GM23248 (cell line): ENCODE results near the gene PFDN6. TPM values are rescaled to one million over a fixed set of nuclear protein-coding genes. Genes with fewer than 3 reads are reported as not detected.
A peak's percentile ranks its signal among the peaks of the same experiment; 100 is the strongest.

Experiments
- DNase-seq: peaks from one replicate; pipeline ENCODE4 v3.0.0-alpha.2; 2015
- H2AFZ ChIP-seq: fragments of 200-600 bp; sonication (generic); 2 replicates; pipeline ENCODE4 v1.6.1; 2016; ENCODE audit warnings: antibody characterized with exemption
- H3F3A ChIP-seq: fragments of 200-600 bp; sonication (generic); 2 replicates; pipeline ENCODE4 v1.6.1; 2016; ENCODE audit warnings: mild to moderate bottlenecking, antibody characterized with exemption, mixed run types; ENCODE audit not compliant: insufficient read depth
- H3K27ac ChIP-seq: fragments of 200-600 bp; sonication (generic); 2 replicates; pipeline ENCODE4 v1.5.1; 2016; ENCODE audit warnings: mild to moderate bottlenecking
- H3K27me3 ChIP-seq: fragments of 200-600 bp; sonication (generic); replicated peaks from 2 replicates; pipeline ENCODE4 v1.6.1; 2016; ENCODE audit warnings: mild to moderate bottlenecking; ENCODE audit not compliant: insufficient read depth
- H3K36me3 ChIP-seq: fragments of 200-600 bp; sonication (generic); 2 replicates; pipeline ENCODE4 v1.6.1; 2016; ENCODE audit warnings: low read depth, mild to moderate bottlenecking
- H3K4me1 ChIP-seq: fragments of 200-600 bp; sonication (generic); 2 replicates; pipeline ENCODE4 v1.6.1; 2016; ENCODE audit warnings: mild to moderate bottlenecking; ENCODE audit not compliant: insufficient read depth
- H3K4me2 ChIP-seq: fragments of 200-600 bp; sonication (generic); one replicate; pipeline ENCODE4 v1.6.1; 2016; ENCODE audit warnings: mild to moderate bottlenecking; ENCODE audit not compliant: unreplicated experiment
- H3K4me3 ChIP-seq: fragments of 200-600 bp; sonication (generic); 2 replicates; pipeline ENCODE4 v1.5.1; 2016; ENCODE audit warnings: mild to moderate bottlenecking
- H3K79me2 ChIP-seq: fragments of 200-600 bp; sonication (generic); 2 replicates; pipeline ENCODE4 v1.6.1; 2016; ENCODE audit warnings: mild to moderate bottlenecking; ENCODE audit not compliant: insufficient read depth
- H3K9ac ChIP-seq: fragments of 200-600 bp; sonication (generic); 2 replicates; pipeline ENCODE4 v1.6.1; 2016; ENCODE audit warnings: mild to moderate bottlenecking
- H3K9me2 ChIP-seq: fragments of 200-600 bp; sonication (generic); 2 replicates; pipeline ENCODE4 v1.6.1; 2016; ENCODE audit warnings: mixed run types, mild to moderate bottlenecking, moderate library complexity; ENCODE audit not compliant: insufficient read depth
- H3K9me3 ChIP-seq: fragments of 200-600 bp; sonication (generic); one replicate; pipeline ENCODE4 v1.6.1; 2017; ENCODE audit warnings: low read depth
- H4K20me1 ChIP-seq: fragments of 200-600 bp; sonication (generic); 2 replicates; pipeline ENCODE4 v1.6.0; 2016; ENCODE audit not compliant: insufficient read depth
- EZH2 ChIP-seq: fragments of 200-600 bp; sonication (generic); IDR thresholded peaks from 2 replicates; pipeline ENCODE4 v1.6.1; 2018; ENCODE audit warnings: antibody characterized with exemption, mild to moderate bottlenecking; ENCODE audit not compliant: insufficient read depth, poor library complexity, severe bottlenecking
- EZH2phosphoT487 ChIP-seq: fragments of 200-600 bp; sonication (generic); IDR thresholded peaks from 2 replicates; pipeline ENCODE4 v1.6.1; 2018; ENCODE audit warnings: antibody characterized with exemption, moderate library complexity, mild to moderate bottlenecking, low read depth; ENCODE audit not compliant: insufficient read depth
- WGBS, 2 experiments: methylation state at CpG; one replicate each; pipeline ENCODE4 v1.1.6; 2015 to 2017; ENCODE audit warnings: low lambda C conversion rate in 2 of 2, low coverage in 1 of 2; ENCODE audit errors: missing lambda C conversion rate in 2 of 2; 5-methylcytosine and 5-hydroxymethylcytosine counted together
- in situ Hi-C: fragments of 300-500 bp; cut with MboI; formaldehyde crosslinking; loops from 2 replicates; pipeline ENCODE4 v1.15.0; 2020
- polyA plus RNA-seq: library from polyadenylated mRNA; unstranded; fragments of >200 nt; fragmentation: Nextera tagmentation; extraction: Ambion mirVana; gene quantifications from 2 replicates; pipeline ENCODE4 v1.2.1, GENCODE V29; 2016
- total RNA-seq: library from RNA; depleted of rRNA; stranded (reverse); fragments of >200 nt; shearing (Covaris generic); gene quantifications from 2 replicates; pipeline ENCODE4 v1.2.3, GENCODE V29; 2014

The PFDN6 gene
- total and polyA plus RNA-seq, 2 experiments from 2014 or later: 7.9 to 31.9 TPM

DNA sequence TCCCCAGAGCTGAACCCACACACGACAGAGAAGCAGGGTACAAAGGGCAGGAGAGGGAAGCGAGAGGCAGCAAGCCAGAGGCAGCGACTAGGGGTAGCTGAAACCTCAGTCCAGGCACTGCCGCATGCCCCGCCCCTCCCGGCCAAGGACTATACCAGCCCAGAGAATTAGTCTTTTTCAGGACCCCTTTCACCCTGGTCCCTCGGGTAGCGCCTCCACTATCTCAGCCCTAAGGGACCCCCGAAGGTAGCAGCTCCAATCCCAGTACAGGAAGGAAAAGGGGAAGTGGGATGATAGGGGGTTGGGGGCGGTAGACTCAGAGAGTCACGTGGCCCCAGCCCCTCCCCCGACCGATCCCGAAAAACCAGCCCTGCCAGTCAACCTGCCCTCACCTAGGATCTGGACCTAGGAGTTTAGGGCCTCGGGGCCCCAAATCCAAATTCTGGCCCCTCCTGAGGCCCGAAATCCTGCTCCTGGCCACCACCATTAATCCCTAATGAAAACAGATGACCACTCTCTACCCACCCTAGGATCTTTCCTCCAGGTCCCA is 8.1 kb downstream of the PFDN6 start:
- Histone ChIP-seq H3F3A (peaks cover 13% of the 10 kb centered on the region), H3K27me3 (no peaks in the 10 kb centered on the region), H3K4me1 (peaks cover 10% of the 10 kb centered on the region; the same call in 1 of the 2 replicates), H3K9me2 (no peaks in the 10 kb centered on the region), H3K4me2 (peak overlapping the region; percentile 83), H3K27ac (peak overlapping the region; percentile 97), H3K4me3 (peak overlapping the region; percentile 96), H3K9me3 (no peaks in the 10 kb centered on the region), H3K79me2 (peaks cover 23% of the 10 kb centered on the region), H3K36me3 (no peaks in the 10 kb centered on the region), H2AFZ (peak overlapping the region; percentile 45; the same call in 1 of the 2 replicates), H3K9ac (peak overlapping the region; percentile 95), H4K20me1 (no peaks in the 10 kb centered on the region)
- in situ Hi-C loops: no loop called here
- no peak for DNase-seq
- TF ChIP-seq EZH2phosphoT487: no peak
- no peak for TF ChIP-seq EZH2
- whole genome bisulfite sequencing, 2 experiments: 24 to 40% methylated on average over 11 to 16 of the region's 16 CpGs

DNA sequence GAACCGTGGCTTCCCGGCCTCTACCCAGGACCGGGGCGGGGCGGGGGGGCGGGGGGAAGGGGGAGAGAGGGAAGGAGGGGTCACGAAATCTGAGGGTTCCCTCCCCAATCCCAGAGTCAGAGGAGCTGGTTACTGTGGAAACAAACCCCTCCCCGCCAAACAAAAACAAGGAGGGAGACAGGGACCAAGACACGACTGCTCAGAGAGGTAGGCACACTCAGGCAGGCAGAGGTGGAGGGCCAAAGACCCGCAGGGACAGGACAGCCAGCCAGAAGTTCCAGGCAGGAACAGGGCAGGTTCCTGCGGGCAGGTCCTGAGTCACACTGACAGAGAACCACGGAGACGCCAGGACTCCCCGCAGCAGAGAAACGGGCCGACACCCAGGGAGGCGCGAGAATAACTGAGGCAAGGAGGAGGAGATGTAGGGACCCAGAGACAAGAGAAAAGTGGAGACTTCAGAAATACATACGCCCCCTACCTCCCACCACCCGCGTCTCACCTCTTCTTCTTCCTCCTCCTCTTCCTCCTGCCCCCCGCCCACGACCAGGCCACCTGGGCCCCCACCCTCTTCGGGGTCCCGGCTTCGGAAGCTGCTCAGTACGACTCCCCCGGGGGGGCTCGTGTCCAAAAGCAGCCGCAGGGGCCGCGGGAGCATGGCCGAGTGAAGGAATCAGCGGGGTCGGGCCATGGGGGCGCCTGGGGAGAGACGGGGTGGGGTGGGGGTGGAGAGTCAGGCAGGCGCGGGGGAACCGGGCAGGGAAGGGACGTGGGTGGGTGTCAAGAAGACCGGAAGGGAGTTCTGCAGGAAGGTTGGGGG is 8.8 kb downstream of the PFDN6 start:
- peaks cover 13% of the 10 kb centered on the region for H3F3A ChIP-seq
- H3K9me2 ChIP-seq: no peaks in the 10 kb centered on the region
- peak overlapping the region; percentile 96 for H3K4me3 ChIP-seq
- no peaks in the 10 kb centered on the region for H4K20me1 ChIP-seq
- peaks cover 29% of the 10 kb centered on the region for H3K79me2 ChIP-seq
- 0 to 2% methylated on average over 22 to 42 of the region's 42 CpGs for WGBS, 2 experiments
- TF ChIP-seq EZH2: no peak
- no peak for TF ChIP-seq EZH2phosphoT487
- no peaks in the 10 kb centered on the region for H3K9me3 ChIP-seq
- no peaks in the 10 kb centered on the region for H3K27me3 ChIP-seq
- peak overlapping the region; percentile 97 for H3K27ac ChIP-seq
- peaks cover 10% of the 10 kb centered on the region; the same call in 1 of the 2 replicates for H3K4me1 ChIP-seq
- peak overlapping the region; percentile 62 for H2AFZ ChIP-seq
- in situ Hi-C loops: no loop called here
- peak overlapping the region; percentile 95 for H3K9ac ChIP-seq
- peaks cover under 1% of the 10 kb centered on the region; the same call in 1 of the 2 replicates for H3K36me3 ChIP-seq
- DNase-seq: peak; percentile 89
- peak overlapping the region; percentile 92 for H3K4me2 ChIP-seq

DNA sequence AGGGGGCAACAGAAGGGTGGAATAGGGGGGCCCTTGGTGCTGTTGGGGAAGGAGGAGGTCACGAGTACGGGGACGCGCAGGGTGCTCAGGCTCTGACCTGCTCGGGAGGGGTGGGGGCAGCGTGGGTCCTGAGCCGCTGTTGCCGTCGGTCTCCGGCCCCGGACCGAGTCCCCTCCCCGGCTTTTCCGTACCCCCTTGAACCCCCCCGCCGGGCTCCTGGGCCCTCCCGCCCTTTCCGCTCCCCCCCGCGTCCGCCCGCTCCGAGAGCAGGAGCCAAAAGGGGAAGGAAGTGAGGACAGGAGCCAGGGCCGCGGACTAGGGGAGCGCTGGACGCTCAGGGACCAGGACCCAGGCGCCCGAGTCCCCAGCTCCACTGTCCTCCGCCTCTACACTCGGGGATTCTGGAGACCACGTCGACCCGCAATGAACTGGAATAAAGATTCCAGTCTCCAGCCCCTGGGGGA is 9.4 kb downstream of the PFDN6 start, which contains the start of gene RGL2:
RGL2 (minus strand) TSS at position 170 of the 464 bp plus-strand sequence. CDS start 332 bp downstream, outside the sequence.
- peak; percentile 79 for DNase-seq
- H4K20me1 ChIP-seq: no peaks in the 10 kb centered on the region
- peak within 1 kb of the TSS; percentile 92 for H3K4me2 ChIP-seq
- in situ Hi-C loops: no loop called here
- no peaks in the 10 kb centered on the region for H3K27me3 ChIP-seq
- peak within 1 kb of the TSS; percentile 80 for H2AFZ ChIP-seq
- peaks cover 36% of the 10 kb centered on the region for H3K79me2 ChIP-seq
- TF ChIP-seq EZH2phosphoT487: no peak
- TF ChIP-seq EZH2: no peak
- H3K27ac ChIP-seq: peak within 1 kb of the TSS; percentile 97
- no peaks in the 10 kb centered on the region for H3K9me3 ChIP-seq
- peaks cover 13% of the 10 kb centered on the region for H3F3A ChIP-seq
- peak within 1 kb of the TSS; percentile 96 for H3K4me3 ChIP-seq
- H3K36me3 ChIP-seq: peaks cover 6% of the 10 kb centered on the region; the same call in 1 of the 2 replicates
- WGBS, 2 experiments: 2 to 3% methylated on average over 11 to 30 of the region's 34 CpGs
- H3K9me2 ChIP-seq: no peaks in the 10 kb centered on the region
- H3K4me1 ChIP-seq: peaks cover 10% of the 10 kb centered on the region; the same call in 1 of the 2 replicates
- peak within 1 kb of the TSS; percentile 95 for H3K9ac ChIP-seq

DNA sequence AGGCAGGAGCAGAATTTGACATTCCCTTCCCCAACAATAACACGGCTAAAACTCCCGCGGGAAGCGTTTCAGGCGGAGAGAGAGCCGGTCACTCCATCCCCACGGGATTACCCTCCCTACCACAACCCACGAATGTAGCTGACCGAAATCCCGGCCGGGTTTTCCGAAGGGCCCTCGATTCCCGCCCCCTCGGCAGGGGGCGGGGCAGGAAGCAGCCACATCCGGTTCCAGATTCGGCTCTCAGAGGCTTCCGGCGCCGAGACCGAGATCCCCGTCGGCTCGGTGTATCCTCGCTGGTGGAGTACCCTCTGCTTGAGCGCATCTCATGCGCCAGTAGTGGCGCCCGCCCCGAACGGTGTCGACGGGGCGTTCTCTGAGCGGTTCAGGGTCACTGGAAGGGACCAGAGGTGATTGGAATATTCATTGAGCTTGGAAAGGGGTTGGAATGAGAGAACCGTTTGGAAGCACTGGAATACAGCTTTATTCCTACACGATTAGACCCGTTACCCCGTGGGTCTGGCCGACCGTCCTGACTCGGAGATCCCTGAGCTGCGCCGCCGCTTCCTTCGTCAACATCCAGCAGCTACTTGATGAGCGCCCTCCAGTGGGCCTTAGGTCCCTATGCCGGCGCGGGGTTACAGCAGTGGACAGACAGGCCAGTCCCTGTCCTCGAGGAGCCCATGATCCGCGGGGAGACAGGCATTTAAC is 10.0 kb downstream of the PFDN6 start:
- WGBS, 2 experiments: 1% methylated on average over 54 of the region's 54 CpGs
- H3K27ac ChIP-seq: peak overlapping the region; percentile 97
- DNase-seq: peak; percentile 98
- H3K9me2 ChIP-seq: no peaks in the 10 kb centered on the region
- H3F3A ChIP-seq: peaks cover 13% of the 10 kb centered on the region
- peaks cover 10% of the 10 kb centered on the region; the same call in 1 of the 2 replicates for H3K4me1 ChIP-seq
- no peaks in the 10 kb centered on the region for H3K9me3 ChIP-seq
- H2AFZ ChIP-seq: peak overlapping the region; percentile 80
- in situ Hi-C loops: no loop called here
- TF ChIP-seq EZH2 (no peak), EZH2phosphoT487 (no peak)
- peaks cover 6% of the 10 kb centered on the region; the same call in 1 of the 2 replicates for H3K36me3 ChIP-seq
- no peaks in the 10 kb centered on the region for H3K27me3 ChIP-seq
- peak overlapping the region; percentile 96 for H3K4me3 ChIP-seq
- peak overlapping the region; percentile 92 for H3K4me2 ChIP-seq
- H4K20me1 ChIP-seq: no peaks in the 10 kb centered on the region
- peaks cover 42% of the 10 kb centered on the region for H3K79me2 ChIP-seq
- peak overlapping the region; percentile 95 for H3K9ac ChIP-seq
